Caco-2 (cell line): ENCODE data around the gene RIN3. TPM values are rescaled to one million over a fixed set of nuclear protein-coding genes. Genes with fewer than 3 reads are reported as not detected.

ENCODE experiments used
- BruUV-seq: library from RNA; stranded (reverse); fragments of 400-500 nt; replicated peaks from 2 replicates; lab custom pipeline; 2021; lab: Mats Ljungman, UMichigan
- CTCF ChIA-PET: fragments of 300-600 bp; sonication (Branson Sonifier 250); formaldehyde crosslinking; loops from one replicate; lab custom pipeline; 2022; ENCODE audit warnings: antibody characterized with exemption; lab: Charles Lee
- POLR2A ChIA-PET: fragments of 300-600 bp; sonication (Branson Sonifier 250); formaldehyde crosslinking; loops from one replicate; lab custom pipeline; 2022; ENCODE audit warnings: antibody characterized with exemption; lab: Charles Lee
- DNase-seq, 2 experiments: peaks; one replicate each; pipeline versions ENCODE4 v3.0.0 to v3.0.0-alpha.2; 2020 to 2022
- H3K27me3 ChIP-seq: replicated peaks from 2 replicates; pipeline ENCODE4 v1.6.0; 2011; ENCODE audit warnings: low read length; ENCODE audit not compliant: control insufficient read depth, insufficient read depth
- H3K36me3 ChIP-seq: 2 replicates; pipeline ENCODE4 v1.5.1; 2011; ENCODE audit warnings: low read length; ENCODE audit not compliant: control insufficient read depth, insufficient read depth
- H3K4me1 ChIP-seq: fragments of 250-450 bp; sonication (Bioruptor Pico); 2 replicates; pipeline ENCODE4 v1.5.1; 2020; ENCODE audit warnings: mild to moderate bottlenecking
- H3K4me3 ChIP-seq: 2 replicates; pipeline ENCODE4 v1.5.1; 2011; ENCODE audit warnings: low read depth, mild to moderate bottlenecking, control low read depth, low read length
- H3K9me3 ChIP-seq: fragments of 250-450 bp; sonication (Bioruptor Pico); 2 replicates; pipeline ENCODE4 v1.5.1; 2020; ENCODE audit warnings: mild to moderate bottlenecking, moderate library complexity
- H3K27ac Mint-ChIP-seq: one replicate; pipeline ENCODE4 v1.8.0; 2022; ENCODE audit warnings: mixed read lengths; ENCODE audit not compliant: unreplicated experiment
- H3K27me3 Mint-ChIP-seq: one replicate; pipeline ENCODE4 v1.8.0; 2022; ENCODE audit warnings: mixed read lengths; ENCODE audit not compliant: insufficient read depth, unreplicated experiment
- H3K36me3 Mint-ChIP-seq: one replicate; pipeline ENCODE4 v1.8.0; 2022; ENCODE audit warnings: mild to moderate bottlenecking, mixed read lengths; ENCODE audit not compliant: insufficient read depth, unreplicated experiment
- H3K4me1 Mint-ChIP-seq: one replicate; pipeline ENCODE4 v1.8.0; 2022; ENCODE audit warnings: low read depth, mixed read lengths; ENCODE audit not compliant: unreplicated experiment
- H3K4me3 Mint-ChIP-seq: one replicate; pipeline ENCODE4 v1.8.0; 2022; ENCODE audit warnings: mild to moderate bottlenecking, moderate library complexity, mixed read lengths; ENCODE audit not compliant: unreplicated experiment
- H3K9me3 Mint-ChIP-seq: one replicate; pipeline ENCODE4 v1.8.0; 2022; ENCODE audit warnings: mixed read lengths; ENCODE audit not compliant: unreplicated experiment
- CTCF ChIP-seq, 2 experiments: fragments of 200-600 bp in 1 of 2; IDR thresholded peaks; 1 replicate in 1 of 2; 2 replicates in 1 of 2; pipeline versions ENCODE4 v1.5.1 to v1.8.0; 2011 to 2022; ENCODE audit warnings: antibody characterized with exemption in 1 of 2, control low read depth in 1 of 2, inconsistent platforms in 1 of 2, low read depth in 1 of 2, low read length in 1 of 2, mild to moderate bottlenecking in 1 of 2, moderate library complexity in 1 of 2; ENCODE audit not compliant: insufficient read depth in 1 of 2, severe bottlenecking in 1 of 2, unreplicated experiment in 1 of 2
- intact Hi-C: fragments of 100-400 bp; cut with micrococcal nuclease; formaldehyde crosslinking; loops from one replicate; pipeline ENCODE4 v1.10.0; 2022; ENCODE audit not compliant: unreplicated experiment
- total RNA-seq: library from RNA; stranded (reverse); gene quantifications from 2 replicates; pipeline ENCODE4 v1.2.3, GENCODE V29; 2022

Gene RIN3
- total RNA-seq, 1 experiment from 2014 or later, result 20.7 TPM

- intact Hi-C loops, result no loop called here
- DNase-seq, result no peak
- ChIA-PET POLR2A (no interaction called here), CTCF (no interaction called here)
- H3K36me3 Mint-ChIP-seq, result peaks cover 11% of the 10 kb centered on the region
- no TSS peak for BruUV-seq
- Histone ChIP-seq H3K4me1 (no peaks in the 10 kb centered on the region), H3K9me3 (peaks cover 6% of the 10 kb centered on the region), H3K36me3 (no peaks in the 10 kb centered on the region), H3K27me3 (no peaks in the 10 kb centered on the region), H3K4me3 (no peak overlapping the region)
- H3K4me3 Mint-ChIP-seq, result no peak overlapping the region
- TF ChIP-seq CTCF (IDR thresholded peaks at IDR 0.05; ENCODE audit: insufficient read depth in 1 of 2, low read depth in 1 of 2, low read length in 1 of 2, severe bottlenecking in 1 of 2, unreplicated experiment in 1 of 2), result no peak
- H3K27me3 Mint-ChIP-seq, result no peaks in the 10 kb centered on the region
- H3K4me1 Mint-ChIP-seq, result peaks cover 9% of the 10 kb centered on the region
- no peak overlapping the region for H3K27ac Mint-ChIP-seq
- H3K9me3 Mint-ChIP-seq, result peaks cover 46% of the 10 kb centered on the region
Observed at GRCh38 chr14:92627707-92628215, 114.2 kb downstream of the RIN3 start.

DNA sequence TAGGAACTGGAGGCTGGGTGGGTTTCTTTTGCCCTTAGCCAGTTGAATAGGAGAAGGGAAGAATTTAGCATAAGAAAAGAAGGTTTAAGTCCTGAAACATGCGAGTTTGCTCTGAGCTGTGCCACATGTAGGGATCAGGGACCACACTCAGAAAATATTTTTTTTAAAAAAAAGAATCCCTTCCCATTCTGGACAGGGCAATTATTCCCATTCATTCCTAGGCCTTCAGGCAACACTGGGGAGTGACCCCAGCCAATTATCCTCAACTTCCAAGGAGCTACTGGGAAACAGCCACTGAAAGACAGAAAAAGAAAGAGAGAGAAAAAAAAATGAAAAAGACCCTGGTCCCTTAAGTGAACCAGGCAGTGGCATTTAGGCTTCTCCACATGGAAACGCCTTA, 115.1 kb downstream of the RIN3 start:
- no peaks in the 10 kb centered on the region for H3K4me1 ChIP-seq
- ChIA-PET POLR2A (no interaction called here), CTCF (no interaction called here)
- no peak for TF ChIP-seq CTCF (IDR thresholded peaks at IDR 0.05; ENCODE audit: insufficient read depth in 1 of 2, low read depth in 1 of 2, low read length in 1 of 2, severe bottlenecking in 1 of 2, unreplicated experiment in 1 of 2)
- H3K27me3 ChIP-seq, result no peaks in the 10 kb centered on the region
- no peaks in the 10 kb centered on the region for H3K27me3 Mint-ChIP-seq
- no peak overlapping the region for H3K4me3 ChIP-seq
- H3K4me1 Mint-ChIP-seq, result peaks cover 9% of the 10 kb centered on the region
- no TSS peak for BruUV-seq
- no peak for DNase-seq
- peaks cover 45% of the 10 kb centered on the region for H3K9me3 Mint-ChIP-seq
- intact Hi-C loops, result no loop called here
- H3K36me3 ChIP-seq, result no peaks in the 10 kb centered on the region
- peaks cover 11% of the 10 kb centered on the region for H3K36me3 Mint-ChIP-seq
- no peak overlapping the region for H3K27ac Mint-ChIP-seq
- H3K9me3 ChIP-seq, result peaks cover 6% of the 10 kb centered on the region
- no peak overlapping the region for H3K4me3 Mint-ChIP-seq

- H3K4me3 Mint-ChIP-seq, result no peak overlapping the region
- H3K9me3 Mint-ChIP-seq, result peaks cover 28% of the 10 kb centered on the region
- Histone ChIP-seq H3K27me3 (no peaks in the 10 kb centered on the region), H3K4me1 (no peaks in the 10 kb centered on the region), H3K36me3 (no peaks in the 10 kb centered on the region), H3K4me3 (no peak overlapping the region), H3K9me3 (peaks cover 6% of the 10 kb centered on the region)
- POLR2A ChIA-PET, result no interaction called here
- no peak overlapping the region for H3K27ac Mint-ChIP-seq
- no peak for TF ChIP-seq CTCF (IDR thresholded peaks at IDR 0.05; ENCODE audit: insufficient read depth in 1 of 2, low read depth in 1 of 2, low read length in 1 of 2, severe bottlenecking in 1 of 2, unreplicated experiment in 1 of 2)
- no peaks in the 10 kb centered on the region for H3K4me1 Mint-ChIP-seq
- CTCF ChIA-PET, result no interaction called here
- no peak for DNase-seq
- intact Hi-C loops, result no loop called here
- no TSS peak for BruUV-seq
- peaks cover 17% of the 10 kb centered on the region for H3K36me3 Mint-ChIP-seq
- no peaks in the 10 kb centered on the region for H3K27me3 Mint-ChIP-seq
Observed at GRCh38 chr14:92630367-92630766, 116.8 kb downstream of the RIN3 start.
